Measurements from ENCODE around the gene DSTYK. TPM values are rescaled to one million over a fixed set of nuclear protein-coding genes. Genes with fewer than 3 reads are reported as not detected.

The DSTYK gene
- total and polyA plus RNA-seq, 2 experiments from 2014 or later: 6.1 to 10.7 TPM

DNA sequence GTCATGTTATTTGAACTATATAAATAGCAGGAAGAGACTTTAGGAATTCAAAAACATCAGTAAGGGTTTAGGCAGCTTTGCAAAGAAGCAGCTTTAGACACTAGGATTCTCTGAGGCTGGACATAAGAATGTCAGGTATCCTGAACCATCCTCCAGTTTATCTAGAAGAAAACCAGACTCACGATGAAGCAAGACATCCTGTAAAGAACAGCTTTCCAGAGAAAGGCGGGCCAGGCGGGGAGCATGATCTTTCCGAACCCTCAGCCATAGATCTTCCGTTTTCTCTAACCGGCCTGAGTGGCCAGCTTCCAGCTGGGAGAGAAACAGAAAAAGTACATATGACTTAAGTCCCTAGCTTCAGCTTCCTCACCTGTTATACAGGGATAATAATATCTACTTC lies 50.4 kb downstream of the DSTYK start:
- DNase-seq (ENCODE audit: low spot score) (no peak), ATAC-seq (no peak)
- H3K27me3 ChIP-seq (ENCODE audit: insufficient read depth): no peaks in the 10 kb centered on the region
- TF ChIP-seq JUNB (IDR thresholded peaks at IDR 0.05; ENCODE audit: unreplicated experiment) (no peak), EZH2phosphoT487 (IDR thresholded peaks at IDR 0.05; ENCODE audit: unreplicated experiment) (no peak), CREB1 (CRISPR knock-in tag; IDR thresholded peaks at IDR 0.05; ENCODE audit: low read depth) (no peak), EZH2 (IDR thresholded peaks at IDR 0.05; ENCODE audit: low read depth, unreplicated experiment) (no peak), ZNF462 (CRISPR knock-in tag; IDR thresholded peaks at IDR 0.05) (no peak), REST (IDR thresholded peaks at IDR 0.05; ENCODE audit: unreplicated experiment) (no peak), STAT1 (IDR thresholded peaks at IDR 0.05; ENCODE audit: unreplicated experiment) (no peak), ZNF331 (CRISPR knock-in tag; IDR thresholded peaks at IDR 0.05; ENCODE audit: low read depth) (no peak), POLR2AphosphoS5 (IDR thresholded peaks at IDR 0.05; ENCODE audit: low read depth) (no peak), NANOG (IDR thresholded peaks at IDR 0.05; ENCODE audit: borderline replicate concordance) (no peak), ZNF114 (CRISPR knock-in tag; IDR thresholded peaks at IDR 0.05) (no peak)
- TF ChIP-seq, protein P1, sequence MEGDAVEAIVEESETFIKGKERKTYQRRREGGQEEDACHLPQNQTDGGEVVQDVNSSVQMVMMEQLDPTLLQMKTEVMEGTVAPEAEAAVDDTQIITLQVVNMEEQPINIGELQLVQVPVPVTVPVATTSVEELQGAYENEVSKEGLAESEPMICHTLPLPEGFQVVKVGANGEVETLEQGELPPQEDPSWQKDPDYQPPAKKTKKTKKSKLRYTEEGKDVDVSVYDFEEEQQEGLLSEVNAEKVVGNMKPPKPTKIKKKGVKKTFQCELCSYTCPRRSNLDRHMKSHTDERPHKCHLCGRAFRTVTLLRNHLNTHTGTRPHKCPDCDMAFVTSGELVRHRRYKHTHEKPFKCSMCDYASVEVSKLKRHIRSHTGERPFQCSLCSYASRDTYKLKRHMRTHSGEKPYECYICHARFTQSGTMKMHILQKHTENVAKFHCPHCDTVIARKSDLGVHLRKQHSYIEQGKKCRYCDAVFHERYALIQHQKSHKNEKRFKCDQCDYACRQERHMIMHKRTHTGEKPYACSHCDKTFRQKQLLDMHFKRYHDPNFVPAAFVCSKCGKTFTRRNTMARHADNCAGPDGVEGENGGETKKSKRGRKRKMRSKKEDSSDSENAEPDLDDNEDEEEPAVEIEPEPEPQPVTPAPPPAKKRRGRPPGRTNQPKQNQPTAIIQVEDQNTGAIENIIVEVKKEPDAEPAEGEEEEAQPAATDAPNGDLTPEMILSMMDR (conservative IDR thresholded peaks at IDR 0.05; ENCODE audit: low read depth in 2 of 2): no peak
- TF ChIP-seq, protein P2, sequence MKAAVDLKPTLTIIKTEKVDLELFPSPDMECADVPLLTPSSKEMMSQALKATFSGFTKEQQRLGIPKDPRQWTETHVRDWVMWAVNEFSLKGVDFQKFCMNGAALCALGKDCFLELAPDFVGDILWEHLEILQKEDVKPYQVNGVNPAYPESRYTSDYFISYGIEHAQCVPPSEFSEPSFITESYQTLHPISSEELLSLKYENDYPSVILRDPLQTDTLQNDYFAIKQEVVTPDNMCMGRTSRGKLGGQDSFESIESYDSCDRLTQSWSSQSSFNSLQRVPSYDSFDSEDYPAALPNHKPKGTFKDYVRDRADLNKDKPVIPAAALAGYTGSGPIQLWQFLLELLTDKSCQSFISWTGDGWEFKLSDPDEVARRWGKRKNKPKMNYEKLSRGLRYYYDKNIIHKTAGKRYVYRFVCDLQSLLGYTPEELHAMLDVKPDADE (IDR thresholded peaks at IDR 0.05): no peak
- peaks cover 3% of the 10 kb centered on the region for H3K27me3 Mint-ChIP-seq (ENCODE audit: insufficient read depth, low read depth, poor library complexity)
- peaks cover 60% of the 10 kb centered on the region for H3K36me3 ChIP-seq (ENCODE audit: insufficient read depth)
- no peak overlapping the region for H3K4me3 ChIP-seq
- no peak overlapping the region for H2AFZ ChIP-seq
- no peaks in the 10 kb centered on the region for H3K4me1 ChIP-seq (ENCODE audit: insufficient read depth)
- no peaks in the 10 kb centered on the region for H3K9me2 ChIP-seq (ENCODE audit: insufficient read depth)
- H3K4me2 ChIP-seq: no peak overlapping the region
- H3K79me2 ChIP-seq (replicated peaks; ENCODE audit: insufficient read depth): no peaks in the 10 kb centered on the region
- H4K20me1 ChIP-seq (replicated peaks; ENCODE audit: insufficient read depth): no peaks in the 10 kb centered on the region
- H3F3A ChIP-seq (replicated peaks; ENCODE audit: low read depth): no peaks in the 10 kb centered on the region
- peaks cover 83% of the 10 kb centered on the region for H3K36me3 Mint-ChIP-seq (ENCODE audit: low read depth)
- H3K27ac ChIP-seq (ENCODE audit: low read depth): no peak overlapping the region
- no peaks in the 10 kb centered on the region for H3K4me1 Mint-ChIP-seq
- H3K9me3 Mint-ChIP-seq: peaks cover 18% of the 10 kb centered on the region
- no peak overlapping the region for H3K27ac Mint-ChIP-seq
- H3K4me3 Mint-ChIP-seq: no peak overlapping the region

All from GM23338 (cell line).